Measurements from ENCODE around the gene ARHGAP15. TPM values are rescaled to one million over a fixed set of nuclear protein-coding genes. Genes with fewer than 3 reads are reported as not detected.

Gene ARHGAP15
- total RNA-seq, 2 donors from 2014 or later = 0.41 to 4.3 TPM

GRCh38 chr2:143152637-143153036 lies 23.4 kb downstream of the ARHGAP15 start:
- WGBS = 88% methylated on average over 3 of the region's 3 CpGs
- intact Hi-C loops (cut with DNase I) = no loop called here
- Histone ChIP-seq H3K27me3 (replicated peaks; ENCODE audit: insufficient read depth) (no peaks in the 10 kb centered on the region), H3K4me1 (replicated peaks) (no peaks in the 10 kb centered on the region), H3K4me3 (no peak overlapping the region), H3K9me3 (no peaks in the 10 kb centered on the region), H3K36me3 (no peaks in the 10 kb centered on the region), H3K27ac (no peak overlapping the region)
- TF ChIP-seq POLR2AphosphoS5 (IDR thresholded peaks at IDR 0.05) (no peak), POLR2A (IDR thresholded peaks at IDR 0.05) (no peak), CTCF (IDR thresholded peaks at IDR 0.05) (no peak)
- no peak for DNase-seq (ENCODE audit: low spot score)

GRCh38 chr2:143155661-143156060 lies 26.4 kb downstream of the ARHGAP15 start:
- intact Hi-C loops (cut with DNase I) = no loop called here
- H3K4me3 ChIP-seq = no peak overlapping the region
- H3K27ac ChIP-seq = no peak overlapping the region
- H3K27me3 ChIP-seq (replicated peaks; ENCODE audit: insufficient read depth) = no peaks in the 10 kb centered on the region
- TF ChIP-seq CTCF (IDR thresholded peaks at IDR 0.05) (no peak), POLR2A (IDR thresholded peaks at IDR 0.05) (no peak), POLR2AphosphoS5 (IDR thresholded peaks at IDR 0.05) (no peak)
- H3K9me3 ChIP-seq = no peaks in the 10 kb centered on the region
- no peaks in the 10 kb centered on the region for H3K4me1 ChIP-seq (replicated peaks)
- no peak for DNase-seq (ENCODE audit: low spot score)
- H3K36me3 ChIP-seq = no peaks in the 10 kb centered on the region

GRCh38 chr2:143157001-143157400 lies 27.8 kb downstream of the ARHGAP15 start:
- Histone ChIP-seq H3K4me3 (no peak overlapping the region), H3K27ac (no peak overlapping the region), H3K4me1 (replicated peaks) (no peaks in the 10 kb centered on the region), H3K36me3 (no peaks in the 10 kb centered on the region), H3K27me3 (replicated peaks; ENCODE audit: insufficient read depth) (no peaks in the 10 kb centered on the region), H3K9me3 (no peaks in the 10 kb centered on the region)
- TF ChIP-seq POLR2A (IDR thresholded peaks at IDR 0.05) = no peak
- no peak for TF ChIP-seq CTCF (IDR thresholded peaks at IDR 0.05)
- TF ChIP-seq POLR2AphosphoS5 (IDR thresholded peaks at IDR 0.05) = no peak
- no peak for DNase-seq (ENCODE audit: low spot score)
- 64% methylated on average over 1 of the region's 1 CpG for WGBS
- intact Hi-C loops (cut with DNase I) = no loop called here

GRCh38 chr2:143157418-143157817 lies 28.2 kb downstream of the ARHGAP15 start:
- Histone ChIP-seq H3K4me1 (replicated peaks) (no peaks in the 10 kb centered on the region), H3K27me3 (replicated peaks; ENCODE audit: insufficient read depth) (no peaks in the 10 kb centered on the region), H3K36me3 (no peaks in the 10 kb centered on the region), H3K27ac (no peak overlapping the region), H3K9me3 (no peaks in the 10 kb centered on the region), H3K4me3 (no peak overlapping the region)
- intact Hi-C loops (cut with DNase I) = no loop called here
- WGBS = 56% methylated on average over 3 of the region's 3 CpGs
- TF ChIP-seq CTCF (IDR thresholded peaks at IDR 0.05) = no peak
- TF ChIP-seq POLR2AphosphoS5 (IDR thresholded peaks at IDR 0.05) = no peak
- TF ChIP-seq POLR2A (IDR thresholded peaks at IDR 0.05) = no peak
- DNase-seq (ENCODE audit: low spot score) = no peak

GRCh38 chr2:143158098-143158497 lies 28.9 kb downstream of the ARHGAP15 start:
- H3K27ac ChIP-seq = no peak overlapping the region
- no peak overlapping the region for H3K4me3 ChIP-seq
- 44% methylated on average over 3 of the region's 3 CpGs for WGBS
- no peak for TF ChIP-seq POLR2A (IDR thresholded peaks at IDR 0.05)
- TF ChIP-seq POLR2AphosphoS5 (IDR thresholded peaks at IDR 0.05) = no peak
- no peak for TF ChIP-seq CTCF (IDR thresholded peaks at IDR 0.05)
- H3K27me3 ChIP-seq (replicated peaks; ENCODE audit: insufficient read depth) = no peaks in the 10 kb centered on the region
- H3K36me3 ChIP-seq = no peaks in the 10 kb centered on the region
- intact Hi-C loops (cut with DNase I) = no loop called here
- no peaks in the 10 kb centered on the region for H3K9me3 ChIP-seq
- no peak for DNase-seq (ENCODE audit: low spot score)
- no peaks in the 10 kb centered on the region for H3K4me1 ChIP-seq (replicated peaks)
